Activated CD8-positive, alpha-beta memory T cell treated with anti-CD3 and anti-CD28 coated beads for 48 hours (primary cell): Measurements from ENCODE around the gene COL23A1.
"Not testable (repeated sequence)": the region's sequence is repeated elsewhere in the genome, so short reads cannot be mapped to it uniquely, and the experiment has no call there.

ENCODE experiments used
- DNase-seq, 3 experiments: peaks; one replicate each; pipeline ENCODE4 v3.0.0-alpha.2; 2020; ENCODE audit warnings: low read depth in 2 of 3, low spot score in 2 of 3

The COL23A1 gene

GRCh38 chr5:178328826-178329730, 261.1 kb downstream of the COL23A1 start:
- DNase-seq: no peak

- DNase-seq: no peak
Measured at GRCh38 chr5:178327931-178328711, 262.1 kb downstream of the COL23A1 start.

- DNase-seq: no peak
Measured at GRCh38 chr5:178327446-178327845, 262.7 kb downstream of the COL23A1 start.

GRCh38 chr5:178326374-178326715, 263.8 kb downstream of the COL23A1 start:
- no peak for DNase-seq

GRCh38 chr5:178325679-178326373, 264.4 kb downstream of the COL23A1 start:
- DNase-seq: no peak

GRCh38 chr5:178325311-178325678, 264.9 kb downstream of the COL23A1 start:
- DNase-seq: no peak

GRCh38 chr5:178324481-178325310, 265.5 kb downstream of the COL23A1 start:
- DNase-seq: no peak

- no peak for DNase-seq
Measured at GRCh38 chr5:178323961-178324360, 266.2 kb downstream of the COL23A1 start.

GRCh38 chr5:178323541-178323865, 266.7 kb downstream of the COL23A1 start:
- no peak for DNase-seq

GRCh38 chr5:178322736-178323540, 267.3 kb downstream of the COL23A1 start:
- no peak for DNase-seq

GRCh38 chr5:178320281-178320855, 269.8 kb downstream of the COL23A1 start:
- no peak for DNase-seq

GRCh38 chr5:178319541-178320041, 270.6 kb downstream of the COL23A1 start:
- no peak for DNase-seq

GRCh38 chr5:178318893-178319292, 271.3 kb downstream of the COL23A1 start:
- no peak for DNase-seq

GRCh38 chr5:178318382-178318781, 271.8 kb downstream of the COL23A1 start:
- DNase-seq: no peak

- not testable (repeated sequence) for DNase-seq
Measured at GRCh38 chr5:178317727-178318126, 272.5 kb downstream of the COL23A1 start.

GRCh38 chr5:178314961-178315820, 275.0 kb downstream of the COL23A1 start:
- no peak for DNase-seq

- DNase-seq: no peak
Measured at GRCh38 chr5:178314061-178314660, 276.0 kb downstream of the COL23A1 start.

- no peak for DNase-seq
Measured at GRCh38 chr5:178313316-178313715, 276.9 kb downstream of the COL23A1 start.
